A549 (cell line): ENCODE results near the gene AMN. TPM values are rescaled to one million over a fixed set of nuclear protein-coding genes. Genes with fewer than 3 reads are reported as not detected.

Experiments
- ATAC-seq, 2 experiments: fragments of 200-7000 bp in 1 of 2; fragments of >200 bp in 1 of 2; cut with Nextera tagmentation in 1 of 2; cut with Tn5 transposase in 1 of 2; 3 replicates each; pipeline versions ENCODE4 v1.8.0 to v1.9.1; 2018 to 2020; ENCODE audit warnings: mild to moderate bottlenecking in 1 of 2, moderate library complexity in 1 of 2
- CTCF ChIA-PET: fragments of 300-600 bp; sonication (Branson Sonifier 250); formaldehyde crosslinking; extraction: SDS; loops from one replicate; lab custom pipeline; 2021; ENCODE audit warnings: antibody characterized with exemption, inconsistent platforms; lab: Yijun Ruan, JAX
- POLR2A ChIA-PET: fragments of 350-600 bp; formaldehyde crosslinking; extraction: SDS; loops from one replicate; lab custom pipeline; 2021; ENCODE audit warnings: antibody characterized with exemption, inconsistent platforms; lab: Yijun Ruan, JAX
- DNase-seq, 2 experiments: peaks; one replicate each; pipeline versions ENCODE4 v3.0.0 to v3.0.0-alpha.2; 2011 to 2016; ENCODE audit warnings: low read depth in 1 of 2, low spot score in 1 of 2
- FAIRE-seq: peaks from 2 replicates; lab custom pipeline; 2011; peaks lifted over from hg19 to GRCh38; lab: Jason Lieb, UNC
- H3K27ac ChIP-seq, 2 experiments: fragments of >200 bp; sonication (Bioruptor Twin); formaldehyde crosslinking; 3 replicates each; pipeline ENCODE4 v1.5.1; 2016 to 2017
- H3K4me1 ChIP-seq: fragments of >200 bp; sonication (Bioruptor Twin); formaldehyde crosslinking; 3 replicates; pipeline ENCODE4 v1.6.1; 2016
- H3K4me2 ChIP-seq: fragments of >200 bp; sonication (Bioruptor Twin); formaldehyde crosslinking; 3 replicates; pipeline ENCODE4 v1.6.1; 2016
- H3K4me3 ChIP-seq: fragments of >200 bp; sonication (Bioruptor Twin); formaldehyde crosslinking; 3 replicates; pipeline ENCODE4 v1.5.1; 2016
- H3K9me3 ChIP-seq: fragments of >200 bp; sonication (Bioruptor Twin); formaldehyde crosslinking; 3 replicates; pipeline ENCODE4 v1.6.1; 2016
- ATOH8 ChIP-seq: fragments of 250-450 bp; sonication (Bioruptor Pico); IDR thresholded peaks from 2 replicates; pipeline ENCODE4 v1.5.0; 2020; ENCODE audit warnings: low read depth, mild to moderate bottlenecking, moderate library complexity
- CBX8 ChIP-seq: fragments of 200-600 bp; sonication (generic); IDR thresholded peaks from 2 replicates; pipeline ENCODE4 v1.6.1; 2016
- CHD4 ChIP-seq: fragments of 200-600 bp; sonication (generic); IDR thresholded peaks from 2 replicates; pipeline ENCODE4 v1.6.1; 2016; ENCODE audit warnings: antibody characterized with exemption, mild to moderate bottlenecking, borderline replicate concordance
- EHMT2 ChIP-seq: fragments of 200-600 bp; sonication (generic); IDR thresholded peaks from 2 replicates; pipeline ENCODE4 v1.6.1; 2016; ENCODE audit warnings: antibody characterized with exemption, low read depth, mild to moderate bottlenecking, moderate library complexity
- ELK1 ChIP-seq: fragments of 150-350 bp; IDR thresholded peaks from 2 replicates; pipeline ENCODE4 v1.6.1; 2014; ENCODE audit warnings: low read depth, mild to moderate bottlenecking, low read length
- FOSB ChIP-seq: fragments of 250-450 bp; sonication (Bioruptor Pico); IDR thresholded peaks from 2 replicates; pipeline ENCODE4 v1.5.0; 2020; ENCODE audit warnings: mild to moderate bottlenecking, moderate library complexity
- GATA3 ChIP-seq: IDR thresholded peaks from 2 replicates; pipeline ENCODE4 v1.6.1; 2012; ENCODE audit warnings: borderline replicate concordance
- HDAC2 ChIP-seq: fragments of 200-600 bp; sonication (generic); IDR thresholded peaks from 2 replicates; pipeline ENCODE4 v1.6.1; 2016
- HES2 ChIP-seq: fragments of >200 bp; sonication (Bioruptor Twin); formaldehyde crosslinking; IDR thresholded peaks from 2 replicates; pipeline ENCODE4 v1.6.1; 2016
- HMGXB4 ChIP-seq: fragments of 250-450 bp; sonication (Bioruptor Pico); IDR thresholded peaks from 2 replicates; pipeline ENCODE4 v1.5.0; 2021; ENCODE audit warnings: mild to moderate bottlenecking, moderate library complexity, borderline replicate concordance
- HOXB13 ChIP-seq: fragments of 250-450 bp; sonication (Bioruptor Pico); IDR thresholded peaks from 2 replicates; pipeline ENCODE4 v1.5.0; 2020; ENCODE audit warnings: low read depth, mild to moderate bottlenecking, moderate library complexity
- JUN ChIP-seq, 2 experiments: fragments of >200 bp; sonication (Bioruptor Twin); formaldehyde crosslinking; IDR thresholded peaks; 2 replicates in 1 of 2; 3 replicates in 1 of 2; pipeline ENCODE4 v1.6.1; 2016 to 2017
- KDM5A ChIP-seq: fragments of 200-600 bp; sonication (generic); IDR thresholded peaks from 2 replicates; pipeline ENCODE4 v1.6.1; 2016; ENCODE audit warnings: antibody characterized with exemption, mild to moderate bottlenecking
- MAFK ChIP-seq: fragments of 450-650 bp; IDR thresholded peaks from 2 replicates; pipeline ENCODE4 v1.6.1; 2014; ENCODE audit not compliant: partially characterized antibody
- PBX3 ChIP-seq: IDR thresholded peaks from 2 replicates; pipeline ENCODE4 v1.6.1; 2012
- RCOR1 ChIP-seq: fragments of 150-350 bp; IDR thresholded peaks from 2 replicates; pipeline ENCODE4 v1.6.1; 2014; ENCODE audit warnings: antibody characterized with exemption, low read length, low read depth
- REST ChIP-seq: fragments of 200-600 bp; sonication (generic); IDR thresholded peaks from 2 replicates; pipeline ENCODE4 v1.6.1; 2016; ENCODE audit warnings: antibody characterized with exemption, mild to moderate bottlenecking, moderate library complexity
- RNF2 ChIP-seq: fragments of 200-600 bp; sonication (generic); IDR thresholded peaks from 2 replicates; pipeline ENCODE4 v1.6.1; 2016; ENCODE audit warnings: low read depth, mild to moderate bottlenecking, antibody characterized with exemption, moderate library complexity, borderline replicate concordance
- SREBF2 ChIP-seq: fragments of 450-650 bp; IDR thresholded peaks from 2 replicates; pipeline ENCODE4 v1.6.1; 2014; ENCODE audit warnings: mild to moderate bottlenecking, moderate library complexity
- TFCP2L1 ChIP-seq: fragments of 250-450 bp; sonication (Bioruptor Pico); IDR thresholded peaks from 2 replicates; pipeline ENCODE4 v1.5.0; 2021; ENCODE audit warnings: mild to moderate bottlenecking
- USF2 ChIP-seq: fragments of 450-650 bp; IDR thresholded peaks from 2 replicates; pipeline ENCODE4 v1.6.1; 2014; ENCODE audit warnings: antibody characterized with exemption
- WGBS: methylation state at CpG from one replicate; pipeline ENCODE4 v1.1.6; 2017; ENCODE audit errors: missing lambda C conversion rate; 5-methylcytosine and 5-hydroxymethylcytosine counted together
- polyA plus RNA-seq, 4 experiments: library from polyadenylated mRNA; depleted of rRNA in 3 of 4; stranded (reverse); fragments of >200 nt; fragmentation: RNase III in 1 of 4; extraction: RNeasy Plus Mini Kit Qiagen cat#74134 plus additional on column Dnase treatment in 1 of 4; gene quantifications; 2 replicates in 3 of 4; 3 replicates in 1 of 4; pipeline ENCODE4 v1.2.3, GENCODE V29; 2011 to 2017

AMN gene
- polyA plus RNA-seq, 2 of the 4 experiments (the other 2 are of a cell fraction) = 0.25 to 0.58 TPM

- WGBS = 76% methylated on average over 3 of the region's 3 CpGs
- POLR2A ChIA-PET = no interaction called here
- FAIRE-seq = no peak
- CTCF ChIA-PET = interaction anchor here (1.3 kb wide), 1 partner anchor 10 kb away, joined by 3 read pairs; no protein-coding TSS in a partner anchor
- Histone ChIP-seq H3K9me3 (no peaks in the 10 kb centered on the region), H3K4me3 (no peak overlapping the region), H3K27ac (no peak overlapping the region), H3K4me1 (no peaks in the 10 kb centered on the region), H3K4me2 (no peak overlapping the region)
- TF ChIP-seq REST (no peak), PBX3 (no peak), HOXB13 (CRISPR knock-in tag) (no peak), RCOR1 (no peak)
- no peak for ATAC-seq
- no peak for DNase-seq
Measured at GRCh38 chr14:102965282-102965681, 42.8 kb downstream of the AMN start.

GRCh38 chr14:102965971-102966655 is 43.6 kb downstream of the AMN start:
- ATAC-seq (no peak), DNase-seq (no peak), FAIRE-seq (no peak)
- WGBS = 93% methylated on average over 20 of the region's 20 CpGs
- POLR2A ChIA-PET = no interaction called here
- Histone ChIP-seq H3K27ac (no peak overlapping the region), H3K4me2 (no peak overlapping the region), H3K4me3 (no peak overlapping the region), H3K4me1 (no peaks in the 10 kb centered on the region), H3K9me3 (no peaks in the 10 kb centered on the region)
- CTCF ChIA-PET = interaction anchor here (1.3 kb wide), 1 partner anchor 9 kb away, joined by 3 read pairs; no protein-coding TSS in a partner anchor
- no peak for TF ChIP-seq CBX8
- no peak for TF ChIP-seq ELK1
- no peak for TF ChIP-seq RCOR1
- TF ChIP-seq EHMT2 = no peak
- TF ChIP-seq FOSB (CRISPR knock-in tag) = no peak
- TF ChIP-seq HOXB13 (CRISPR knock-in tag) = no peak
- TF ChIP-seq SREBF2 = no peak
- TF ChIP-seq ATOH8 (CRISPR knock-in tag) = no peak

- DNase-seq = no peak
- no peaks in the 10 kb centered on the region for H3K9me3 ChIP-seq
- no peak for FAIRE-seq
- ChIA-PET CTCF (interaction anchor here (1.1 to 1.3 kb wide), 2 partner anchors 8 to 373 kb away, joined by 3 read pairs; no protein-coding TSS in a partner anchor), POLR2A (no interaction called here)
- no peak overlapping the region for H3K4me3 ChIP-seq
- H3K27ac ChIP-seq = no peak overlapping the region
- WGBS = 85% methylated on average over 18 of the region's 21 CpGs
- no peaks in the 10 kb centered on the region for H3K4me1 ChIP-seq
- no peak overlapping the region for H3K4me2 ChIP-seq
- no peak for ATAC-seq
- TF ChIP-seq HMGXB4 (CRISPR knock-in tag) = no peak
- TF ChIP-seq MAFK = no peak
- no peak for TF ChIP-seq KDM5A
- TF ChIP-seq GATA3 = no peak
- TF ChIP-seq HDAC2 = no peak
- no peak for TF ChIP-seq TFCP2L1
- TF ChIP-seq CHD4 = no peak
- no peak for TF ChIP-seq JUN (IDR thresholded peaks at IDR 0.05)
- no peak for TF ChIP-seq USF2
- no peak for TF ChIP-seq HES2
- TF ChIP-seq RNF2 = no peak
Measured at GRCh38 chr14:102966681-102967505, 44.4 kb downstream of the AMN start.
